Thyroid gland (tissue), 4 donors: Measurements from ENCODE around the gene TMEM271. TPM values are rescaled to one million over a fixed set of nuclear protein-coding genes. Genes with fewer than 3 reads are reported as not detected.
"Not testable (repeated sequence)": the region's sequence is repeated elsewhere in the genome, so short reads cannot be mapped to it uniquely, and the experiment has no call there.

Experiments used
- DNase-seq, 2 donors: peaks; one replicate each; pipeline ENCODE4 v3.0.0-alpha.2; 2019
- H3K27ac ChIP-seq, 3 donors: fragments of 200-600 bp; sonication (generic); 1 replicate in 2 of 3; 2 replicates in 1 of 3; pipeline ENCODE4 v1.5.1; 2016 to 2019; ENCODE audit warnings: mild to moderate bottlenecking in 1 of 3, moderate library complexity in 1 of 3
- H3K27me3 ChIP-seq: fragments of 200-600 bp; sonication (generic); one replicate; pipeline ENCODE4 v1.5.1; 2019
- H3K36me3 ChIP-seq, 2 donors: fragments of 200-600 bp; sonication (generic); one replicate each; pipeline ENCODE4 v1.5.1; 2016 to 2019
- H3K4me1 ChIP-seq, 2 donors: fragments of 200-600 bp; sonication (generic); one replicate each; pipeline ENCODE4 v1.5.1; 2017 to 2019
- H3K4me3 ChIP-seq, 3 donors: fragments of 200-600 bp; sonication (generic); replicated peaks in 1 of 3; 1 replicate in 2 of 3; 2 replicates in 1 of 3; pipeline ENCODE4 v1.5.1; 2016; ENCODE audit warnings: mild to moderate bottlenecking in 1 of 3
- H3K9me3 ChIP-seq: fragments of 200-600 bp; sonication (generic); one replicate; pipeline ENCODE4 v1.5.1; 2017
- CTCF ChIP-seq, 6 experiments: fragments of 200-600 bp in 3 of 6; fragments of 450-650 bp in 3 of 6; sonication (generic) in 3 of 6; IDR thresholded peaks; one replicate each; pipeline ENCODE4 v1.5.1; 2016 to 2019; ENCODE audit warnings: antibody characterized with exemption in 6 of 6, mild to moderate bottlenecking in 2 of 6, inconsistent platforms in 1 of 6, moderate library complexity in 1 of 6
- POLR2A ChIP-seq, 2 donors: fragments of 450-650 bp; IDR thresholded peaks; one replicate each; pipeline ENCODE4 v1.6.1; 2017; ENCODE audit warnings: antibody characterized with exemption in 2 of 2, mild to moderate bottlenecking in 2 of 2, moderate library complexity in 1 of 2
- WGBS, 2 donors: methylation state at CpG; one replicate each; pipeline ENCODE4 v1.1.5; 2017; 5-methylcytosine and 5-hydroxymethylcytosine counted together
- intact Hi-C: fragments of 100-400 bp; cut with DNase I; formaldehyde crosslinking; loops from one replicate; pipeline ENCODE4 v1.15.1; 2023
- total RNA-seq, 4 donors: library from RNA; depleted of rRNA; stranded (reverse); fragments of >200 nt; gene quantifications; one replicate each; pipeline ENCODE4 v1.2.3, GENCODE V29; 2016

Gene TMEM271
- total RNA-seq, 4 donors from 2014 or later: not detected

DNA sequence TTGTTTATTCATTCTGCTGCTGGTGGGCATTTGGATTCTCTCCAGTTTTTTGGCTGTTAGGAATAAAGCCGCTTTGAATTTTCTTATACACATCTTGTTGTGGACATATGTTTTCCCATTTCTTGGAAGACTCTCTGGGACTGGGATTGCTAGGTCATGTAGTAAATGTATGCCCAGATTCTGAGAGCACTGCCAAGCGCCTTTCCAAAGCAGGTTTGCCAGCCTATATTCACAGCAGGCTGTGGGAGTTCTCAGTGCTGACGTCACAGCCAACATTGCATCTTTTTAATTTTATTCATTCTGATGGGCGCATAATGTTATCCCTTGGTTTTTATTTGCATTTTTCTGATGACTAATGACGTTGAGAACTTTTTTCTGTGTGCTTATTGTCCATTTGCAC, 24.1 kb downstream of the TMEM271 start:
- Histone ChIP-seq H3K27ac (no peak overlapping the region), H3K36me3 (no peaks in the 10 kb centered on the region), H3K9me3 (no peaks in the 10 kb centered on the region), H3K4me3 (no peak overlapping the region), H3K27me3 (no peaks in the 10 kb centered on the region), H3K4me1 (no peaks in the 10 kb centered on the region)
- DNase-seq: no peak
- TF ChIP-seq POLR2A (IDR thresholded peaks at IDR 0.05): no peak
- 70 to 72% methylated on average over 5 of the region's 5 CpGs for WGBS, 2 donors
- intact Hi-C loops: no loop called here

DNA sequence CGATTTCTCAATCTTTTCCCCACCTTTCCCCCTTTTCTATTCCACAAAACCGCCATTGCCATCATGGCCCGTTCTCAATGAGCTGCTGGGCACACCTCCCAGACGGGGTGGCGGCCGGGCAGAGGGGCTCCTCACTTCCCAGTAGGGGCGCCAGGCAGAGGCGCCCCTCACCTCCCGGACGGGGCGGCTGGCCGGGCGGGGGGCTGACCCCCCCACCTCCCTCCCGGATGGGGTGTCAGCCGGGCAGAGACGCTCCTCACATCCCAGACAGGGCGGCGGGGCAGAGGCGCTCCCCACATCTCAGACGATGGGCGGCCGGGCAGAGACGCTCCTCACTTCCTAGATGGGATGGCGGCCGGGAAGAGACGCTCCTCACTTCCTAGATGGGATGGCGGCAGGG, 25.8 kb downstream of the TMEM271 start:
- DNase-seq, H3K27ac ChIP-seq, H3K27me3 ChIP-seq, intact Hi-C loops, H3K36me3 ChIP-seq, H3K9me3 ChIP-seq, H3K4me1 ChIP-seq, H3K4me3 ChIP-seq: not testable (repeated sequence)
- 94 to 98% methylated on average over 25 to 27 of the region's 27 CpGs for WGBS, 2 donors

DNA sequence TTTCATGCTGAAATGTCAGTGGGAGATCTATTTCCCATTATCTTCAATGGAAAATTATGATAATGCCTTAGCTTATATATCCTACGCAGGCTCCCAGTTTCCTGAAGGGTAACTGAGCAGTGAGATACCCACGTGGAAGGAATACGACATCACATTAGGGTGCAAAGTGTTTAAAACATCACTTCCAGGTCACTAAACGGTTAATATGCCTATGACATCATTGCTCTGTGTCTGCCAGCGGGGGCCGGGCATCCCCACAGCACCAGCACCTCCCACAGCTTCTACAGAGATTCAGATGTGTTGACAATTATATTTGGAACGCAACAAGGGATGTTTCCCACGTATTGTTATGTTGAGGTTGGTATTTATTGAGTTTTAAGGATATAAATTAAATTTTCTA, 27.1 kb downstream of the TMEM271 start:
- Histone ChIP-seq H3K27ac (no peak overlapping the region), H3K27me3 (no peaks in the 10 kb centered on the region), H3K4me3 (no peak overlapping the region), H3K4me1 (no peaks in the 10 kb centered on the region), H3K9me3 (no peaks in the 10 kb centered on the region), H3K36me3 (no peaks in the 10 kb centered on the region)
- DNase-seq: no peak
- intact Hi-C loops: no loop called here
- 26 to 30% methylated on average over 8 of the region's 8 CpGs for WGBS, 2 donors
- TF ChIP-seq POLR2A (IDR thresholded peaks at IDR 0.05) (no peak), CTCF (IDR thresholded peaks at IDR 0.05) (no peak)

- WGBS, 2 donors: 75 to 82% methylated on average over 5 of the region's 5 CpGs
- Histone ChIP-seq H3K4me1 (no peaks in the 10 kb centered on the region), H3K27me3 (no peaks in the 10 kb centered on the region), H3K4me3 (no peak overlapping the region), H3K36me3 (no peaks in the 10 kb centered on the region), H3K9me3 (no peaks in the 10 kb centered on the region), H3K27ac (no peak overlapping the region)
- TF ChIP-seq POLR2A (IDR thresholded peaks at IDR 0.05) (no peak), CTCF (IDR thresholded peaks at IDR 0.05) (no peak)
- no peak for DNase-seq
- intact Hi-C loops: no loop called here
Observed at GRCh38 chr4:545612-546011, 30.5 kb downstream of the TMEM271 start.

- Histone ChIP-seq H3K27me3 (no peaks in the 10 kb centered on the region), H3K9me3 (no peaks in the 10 kb centered on the region), H3K4me3 (no peak overlapping the region), H3K27ac (no peak overlapping the region), H3K4me1 (no peaks in the 10 kb centered on the region), H3K36me3 (no peaks in the 10 kb centered on the region)
- intact Hi-C loops: no loop called here
- TF ChIP-seq POLR2A (IDR thresholded peaks at IDR 0.05) (no peak), CTCF (IDR thresholded peaks at IDR 0.05) (no peak)
- 76 to 90% methylated on average over 7 to 8 of the region's 9 CpGs for WGBS, 2 donors
- DNase-seq: no peak
Observed at GRCh38 chr4:544386-545105, 31.5 kb downstream of the TMEM271 start.

DNA sequence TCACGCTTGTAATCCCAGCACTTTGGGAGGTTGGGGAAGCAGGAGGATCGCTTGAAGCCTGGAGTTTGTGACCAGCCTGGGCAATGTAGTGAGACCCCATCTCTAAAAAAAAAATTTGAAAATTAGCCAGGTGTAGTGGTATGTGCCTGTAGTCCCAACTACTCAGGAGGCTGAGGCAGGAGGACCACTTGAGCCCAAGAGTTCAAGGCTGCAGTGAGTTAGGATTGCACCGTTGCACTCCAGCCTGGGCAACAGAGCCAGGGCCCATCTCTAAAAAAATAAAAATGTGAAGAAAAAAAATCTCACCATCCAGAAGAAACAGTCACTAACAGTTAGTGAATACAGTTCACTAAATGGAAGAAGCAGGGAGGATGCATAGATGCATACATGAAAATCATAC, 34.8 kb downstream of the TMEM271 start:
- 84 to 97% methylated on average over 3 of the region's 3 CpGs for WGBS, 2 donors
- no peaks in the 10 kb centered on the region for H3K9me3 ChIP-seq
- H3K27me3 ChIP-seq: no peaks in the 10 kb centered on the region
- peaks cover 0 to 2% of the 10 kb centered on the region in 2 donors for H3K36me3 ChIP-seq
- no peak for TF ChIP-seq CTCF (IDR thresholded peaks at IDR 0.05)
- intact Hi-C loops: no loop called here
- H3K4me1 ChIP-seq: no peaks in the 10 kb centered on the region
- no peak for DNase-seq
- H3K4me3 ChIP-seq: no peak overlapping the region
- H3K27ac ChIP-seq: no peak overlapping the region
